ENCODE data around the gene TPST2. TPM values are rescaled to one million over a fixed set of nuclear protein-coding genes. Genes with fewer than 3 reads are reported as not detected.

The TPST2 gene
- total RNA-seq, 1 experiment from 2014 or later = 17.3 TPM

Other genes with a start within 250 kb of the TPST2 start
- 2.3 and 3.1 TPM in 2 replicates for gene ASPHD2, start 160.9 kb downstream of the TPST2 start, total RNA-seq (2014; rRNA removed; shearing (Covaris generic); ENCODE audit: low replicate concordance)
- 43.8 and 87.4 TPM in 2 replicates for gene HPS4, start 106.3 kb downstream of the TPST2 start, total RNA-seq (2014; rRNA removed; shearing (Covaris generic); ENCODE audit: low replicate concordance)
- gene SRRD, start 106.3 kb downstream of the TPST2 start, total RNA-seq (2014; rRNA removed; shearing (Covaris generic); ENCODE audit: low replicate concordance) = 38.6 and 41.7 TPM in 2 replicates
- 39.7 and 49.4 TPM in 2 replicates for gene TFIP11, start 77.7 kb downstream of the TPST2 start, total RNA-seq (2014; rRNA removed; shearing (Covaris generic); ENCODE audit: low replicate concordance)
- not detected in 2 replicates for gene CRYBB1, start 27.9 kb upstream of the TPST2 start, total RNA-seq (2014; rRNA removed; shearing (Covaris generic); ENCODE audit: low replicate concordance)
- gene CRYBA4, start 31.8 kb upstream of the TPST2 start, total RNA-seq (2014; rRNA removed; shearing (Covaris generic); ENCODE audit: low replicate concordance) = not detected in 2 replicates
- 0.20 TPM in 1 of 2 replicates, not detected in the other for gene MIAT, start 67.5 kb upstream of the TPST2 start, total RNA-seq (2014; rRNA removed; shearing (Covaris generic); ENCODE audit: low replicate concordance)

All from Caki2 (cell line).